Activated naive CD4-positive, alpha-beta T cell treated with anti-CD3 and anti-CD28 coated beads, Interleukin-2, amount 50 U/mL, for 72 hours (primary cell): ENCODE data around the gene TMEM17. TPM values are rescaled to one million over a fixed set of nuclear protein-coding genes. Genes with fewer than 3 reads are reported as not detected.

Source experiments
- ATAC-seq, 2 donors: fragments of 150-1000 bp; cut with Tn5 transposase; 2 replicates each; pipeline ENCODE4 v1.10.0; 2021; ENCODE audit warnings: mild to moderate bottlenecking in 2 of 2, moderate library complexity in 2 of 2
- DNase-seq, 2 donors: peaks; one replicate each; pipeline ENCODE4 v3.0.0; 2021 to 2022; ENCODE audit warnings: low spot score in 2 of 2
- H3K27ac Mint-ChIP-seq, 2 donors: one replicate each; pipeline ENCODE4 v1.8.0; 2022; ENCODE audit warnings: mild to moderate bottlenecking in 2 of 2, mixed read lengths in 2 of 2
- H3K36me3 Mint-ChIP-seq, 2 donors: one replicate each; pipeline ENCODE4 v1.8.0; 2022; ENCODE audit warnings: mixed read lengths in 2 of 2
- H3K9me3 Mint-ChIP-seq, 2 donors: one replicate each; pipeline ENCODE4 v1.8.0; 2022; ENCODE audit warnings: mixed read lengths in 2 of 2
- total RNA-seq, 2 donors: library from RNA; stranded (reverse); gene quantifications; one replicate each; pipeline ENCODE4 v1.2.3, GENCODE V29; 2022

TMEM17 gene
- total RNA-seq, 2 donors from 2014 or later = not detected

DNA sequence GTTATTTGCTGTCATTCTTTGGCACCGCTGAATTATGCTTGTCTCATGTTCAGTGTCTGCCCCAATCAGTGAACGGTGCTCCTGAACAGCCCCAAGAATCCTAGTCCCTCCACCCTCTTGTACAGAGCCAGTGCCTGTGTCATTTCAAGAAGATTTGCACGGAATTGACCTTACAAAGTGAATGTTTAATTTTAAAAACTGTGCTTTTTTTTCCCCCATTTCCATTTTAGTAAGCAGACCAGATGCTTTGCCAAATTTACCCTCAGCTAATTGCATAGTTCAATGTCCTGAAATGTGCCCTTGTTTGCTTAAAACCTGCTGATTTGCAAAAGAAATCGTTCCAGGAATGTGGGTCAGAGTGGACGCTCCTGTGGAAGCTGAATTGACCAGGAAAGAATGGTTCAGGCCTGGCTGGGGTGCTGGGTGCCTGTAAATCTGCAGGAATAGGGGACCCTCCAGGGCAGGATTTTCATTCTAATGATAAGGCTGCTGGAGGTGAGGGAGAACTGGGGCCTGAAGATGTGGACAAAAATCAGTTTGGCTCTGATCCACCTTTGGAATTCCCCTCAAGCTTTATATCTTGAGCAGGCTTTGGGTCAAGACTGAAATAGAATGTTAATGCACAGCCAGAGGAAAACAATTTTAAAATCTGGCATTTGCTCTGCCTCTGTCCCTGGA is 20.1 kb downstream of the TMEM17 start:
- no peaks in the 10 kb centered on the region for H3K9me3 Mint-ChIP-seq
- no peak for DNase-seq
- H3K36me3 Mint-ChIP-seq = no peaks in the 10 kb centered on the region
- no peak overlapping the region for H3K27ac Mint-ChIP-seq
- ATAC-seq = no peak

DNA sequence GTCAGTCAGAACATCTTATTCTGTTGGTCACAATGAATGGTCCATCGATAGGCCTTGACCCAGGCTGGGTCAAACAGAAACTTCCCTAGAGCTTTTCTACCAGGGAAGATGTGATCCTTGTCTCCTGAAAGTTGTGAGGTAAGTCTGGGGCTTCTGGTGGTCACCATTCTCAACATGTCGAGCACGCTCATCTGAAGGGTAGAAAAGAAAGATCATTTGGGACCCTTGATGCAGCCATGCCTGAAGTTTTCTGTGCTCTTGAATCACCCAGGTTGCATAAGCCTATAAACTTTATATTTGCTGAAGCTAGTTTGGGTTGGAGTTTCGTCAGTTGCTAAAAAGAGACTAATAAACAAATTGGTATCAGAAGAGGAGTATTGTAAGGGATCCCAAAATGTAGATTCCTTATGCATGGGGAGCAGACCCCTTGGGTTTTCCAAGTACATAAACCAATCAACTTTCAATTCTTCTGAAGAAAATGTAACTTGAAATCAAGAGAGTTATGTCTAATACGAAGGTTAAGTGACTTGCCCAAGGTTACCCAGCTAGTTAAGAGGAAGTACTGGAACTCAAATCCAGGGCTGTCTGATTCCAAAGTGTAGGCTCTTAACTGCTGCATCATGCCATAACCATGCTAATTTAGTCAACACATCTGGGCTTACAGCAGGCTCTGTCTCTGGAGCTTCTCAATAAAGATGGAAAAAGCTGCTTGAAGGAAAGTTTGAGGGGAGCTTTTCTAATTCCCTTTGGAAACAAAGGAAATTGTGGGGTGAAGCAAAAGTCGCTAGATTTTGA is 23.2 kb downstream of the TMEM17 start:
- Mint-ChIP-seq H3K36me3 (no peaks in the 10 kb centered on the region), H3K9me3 (no peaks in the 10 kb centered on the region)

DNA sequence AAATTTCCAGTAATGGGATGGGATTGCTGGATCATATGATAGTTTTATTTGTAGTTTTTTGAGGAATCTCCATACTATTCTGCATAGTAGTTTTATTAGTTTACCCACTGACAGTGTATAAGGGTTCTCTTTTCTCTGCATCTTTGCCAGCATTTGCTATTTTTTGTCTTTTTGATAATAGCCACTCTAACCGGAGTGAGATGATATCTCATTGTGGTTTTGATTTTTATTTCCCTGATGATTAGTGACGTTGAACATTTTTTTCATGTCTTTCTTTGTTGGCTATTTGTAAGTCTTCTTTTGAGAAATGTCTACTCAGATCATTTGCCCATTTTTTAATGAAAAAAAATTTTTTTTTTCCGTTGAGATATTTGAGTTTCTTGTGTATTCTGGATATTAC is 26.1 kb downstream of the TMEM17 start:
- H3K27ac Mint-ChIP-seq = no peak overlapping the region

More for the DNA sequence above, 23.2 kb downstream of the TMEM17 start:
- ATAC-seq (no peak), DNase-seq (no peak)
- no peak overlapping the region for H3K27ac Mint-ChIP-seq

DNA sequence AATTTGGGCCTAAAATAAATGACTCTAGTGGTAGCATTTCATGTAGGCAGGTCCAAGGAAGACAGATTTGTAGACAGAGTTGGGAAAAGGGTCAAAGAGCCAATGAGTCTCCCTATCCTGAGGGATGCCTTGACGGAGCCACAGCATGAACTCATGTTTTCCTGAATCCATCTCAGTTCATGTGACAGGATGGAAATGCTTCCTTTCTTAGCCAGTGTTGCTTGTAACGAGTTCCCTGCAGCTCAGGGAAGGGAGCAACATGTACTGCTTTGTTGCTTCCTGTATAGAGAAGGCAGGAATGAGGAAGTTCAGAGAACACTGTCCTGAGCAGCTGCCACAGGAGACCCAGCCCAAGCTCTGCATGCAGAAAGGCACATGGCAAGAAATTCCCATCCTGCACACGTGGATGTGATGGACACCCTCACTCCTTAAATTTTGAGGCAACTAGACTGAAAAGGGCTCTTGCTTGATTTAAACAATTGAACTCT is 27.9 kb downstream of the TMEM17 start:
- Mint-ChIP-seq H3K36me3 (no peaks in the 10 kb centered on the region), H3K27ac (no peak overlapping the region), H3K9me3 (no peaks in the 10 kb centered on the region)
- DNase-seq (no peak), ATAC-seq (no peak)

More for the DNA sequence above, 26.1 kb downstream of the TMEM17 start:
- DNase-seq = no peak
- no peak for ATAC-seq
- Mint-ChIP-seq H3K9me3 (no peaks in the 10 kb centered on the region), H3K36me3 (no peaks in the 10 kb centered on the region)

DNA sequence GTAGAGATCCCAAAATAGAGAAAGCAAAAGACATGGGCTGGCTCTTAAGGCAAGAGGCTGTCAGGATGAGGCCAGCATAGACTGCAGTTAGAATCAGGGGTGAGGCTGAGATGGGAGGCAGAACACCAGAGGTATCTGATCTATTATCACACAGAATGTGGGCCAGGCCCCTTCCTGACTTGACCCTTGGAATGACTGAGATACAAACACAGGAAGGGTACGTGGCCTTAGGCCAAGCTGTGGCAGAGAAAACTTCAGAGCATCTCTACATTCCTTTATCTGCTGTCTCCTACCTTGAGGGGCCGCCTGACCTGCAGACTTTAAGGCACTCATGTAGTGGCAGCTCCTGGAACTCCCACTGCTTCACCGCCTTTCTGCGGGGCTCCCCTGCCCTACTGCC is 28.4 kb downstream of the TMEM17 start:
- no peak for DNase-seq
- ATAC-seq = no peak
- no peak overlapping the region for H3K27ac Mint-ChIP-seq
- no peaks in the 10 kb centered on the region for H3K36me3 Mint-ChIP-seq
- H3K9me3 Mint-ChIP-seq = no peaks in the 10 kb centered on the region

DNA sequence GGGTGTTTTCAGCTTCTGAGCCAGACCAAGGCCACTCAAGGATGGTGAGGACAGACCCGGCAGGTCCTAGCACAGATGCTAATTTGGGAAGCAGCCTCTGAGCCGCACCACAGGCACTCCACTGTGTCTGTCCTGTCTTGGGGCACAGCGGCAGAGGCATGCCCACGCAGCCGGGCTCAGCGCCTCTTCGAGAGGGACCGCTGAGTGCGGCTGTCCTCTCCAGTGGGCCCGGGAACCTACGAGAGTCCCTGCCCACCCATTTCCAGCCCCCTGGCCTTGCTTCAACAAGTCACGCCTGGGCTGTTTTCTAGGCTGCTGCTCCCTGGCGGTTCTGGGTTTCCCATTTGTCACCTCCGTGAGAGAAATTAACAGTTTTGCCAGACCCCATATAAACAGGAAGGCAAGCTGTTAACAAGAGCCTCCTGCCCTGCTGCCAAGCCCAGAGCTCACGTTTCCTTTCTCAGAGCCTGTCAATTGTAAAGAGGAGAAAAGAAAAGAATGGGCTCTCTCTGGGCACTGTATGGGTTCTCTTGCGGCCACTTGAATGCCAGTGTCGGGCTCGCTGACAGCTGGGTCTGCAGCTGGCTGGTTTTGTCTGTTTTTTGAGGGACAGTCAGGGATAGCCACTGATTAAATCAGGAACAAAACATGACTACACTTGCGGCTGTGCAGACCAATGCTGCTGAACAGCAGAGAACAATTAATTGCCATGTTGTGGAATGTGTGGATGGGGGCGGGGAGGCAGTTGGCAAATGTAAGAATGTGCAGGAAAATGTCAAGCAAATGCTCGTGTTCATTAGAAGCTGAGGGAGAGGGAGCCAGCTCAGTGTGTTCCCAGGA is 30.6 kb downstream of the TMEM17 start:
- H3K9me3 Mint-ChIP-seq = no peaks in the 10 kb centered on the region
- DNase-seq = no peak
- H3K27ac Mint-ChIP-seq = peak overlapping the region in 1 of 2 donors; percentile 46
- ATAC-seq = no peak
- H3K36me3 Mint-ChIP-seq = no peaks in the 10 kb centered on the region

DNA sequence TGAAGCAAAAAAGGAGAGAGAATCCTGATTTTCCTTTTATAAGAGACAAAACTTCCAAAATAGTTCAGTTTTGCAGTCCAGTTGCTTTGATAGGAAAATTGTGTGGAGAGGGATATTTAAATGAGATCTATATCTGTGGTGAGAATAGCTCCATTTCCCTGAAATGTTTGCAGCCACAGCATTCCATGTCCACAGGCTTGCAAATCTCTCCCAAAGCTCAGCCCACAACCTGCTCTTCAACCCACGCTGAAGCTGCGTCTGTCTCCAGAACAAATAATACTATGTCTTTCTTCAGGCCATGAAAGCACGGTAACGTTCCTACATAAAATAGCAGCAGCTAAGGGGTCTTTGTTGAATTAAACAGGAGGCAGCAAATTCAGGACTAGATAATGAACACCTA is 31.8 kb downstream of the TMEM17 start:
- Mint-ChIP-seq H3K9me3 (no peaks in the 10 kb centered on the region), H3K27ac (no peak overlapping the region), H3K36me3 (no peaks in the 10 kb centered on the region)
- no peak for DNase-seq
- ATAC-seq = no peak

DNA sequence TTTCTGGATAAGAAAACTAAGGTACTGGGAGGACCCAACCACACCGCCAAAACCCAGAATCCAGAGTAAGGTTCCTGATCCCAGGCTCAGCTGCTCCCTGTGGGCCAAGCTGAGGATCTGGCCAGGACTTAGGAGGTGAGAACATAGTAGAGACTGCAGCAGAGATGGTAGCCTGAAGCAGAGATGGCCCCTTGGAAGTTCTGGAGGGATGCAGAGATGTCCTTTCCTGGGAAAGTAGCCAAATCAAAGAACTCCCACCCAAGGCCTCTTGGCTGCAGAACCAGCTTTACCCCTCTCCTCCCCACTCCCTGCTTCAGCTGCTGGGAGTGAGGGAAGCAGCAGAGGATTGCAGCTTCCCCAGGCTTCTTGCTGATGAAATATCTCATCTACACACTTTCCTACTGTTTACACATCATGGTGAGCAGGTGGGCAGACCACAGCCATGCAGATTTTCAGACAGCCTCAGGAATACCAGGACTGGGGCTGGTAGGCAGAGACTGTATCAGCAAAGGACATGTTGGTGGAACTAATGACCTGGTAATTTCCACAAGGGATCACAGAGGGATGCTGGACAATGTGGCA is 32.7 kb downstream of the TMEM17 start:
- ATAC-seq (no peak), DNase-seq (no peak)
- Mint-ChIP-seq H3K9me3 (no peaks in the 10 kb centered on the region), H3K27ac (no peak overlapping the region), H3K36me3 (no peaks in the 10 kb centered on the region)

DNA sequence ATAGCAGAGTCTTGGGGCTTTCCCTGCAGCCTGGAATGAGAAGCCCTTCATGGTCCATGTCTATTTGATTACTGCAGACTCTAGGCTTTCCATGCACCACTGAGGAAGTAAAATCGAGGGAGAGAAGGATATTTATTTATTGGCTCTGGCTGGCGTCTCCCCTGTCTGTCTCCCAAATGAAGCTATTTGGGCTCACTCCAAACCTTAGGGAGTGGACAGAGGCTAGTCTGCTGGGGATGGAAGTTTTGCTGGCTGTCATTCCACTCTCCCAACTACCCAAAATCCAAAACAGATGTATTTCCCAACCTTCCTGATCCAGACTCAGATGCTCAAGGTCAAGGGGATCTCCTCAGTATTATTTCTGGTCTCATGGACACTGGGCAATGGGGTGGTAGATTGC is 33.7 kb downstream of the TMEM17 start:
- Mint-ChIP-seq H3K27ac (no peak overlapping the region), H3K36me3 (no peaks in the 10 kb centered on the region), H3K9me3 (no peaks in the 10 kb centered on the region)
- DNase-seq (no peak), ATAC-seq (no peak)

DNA sequence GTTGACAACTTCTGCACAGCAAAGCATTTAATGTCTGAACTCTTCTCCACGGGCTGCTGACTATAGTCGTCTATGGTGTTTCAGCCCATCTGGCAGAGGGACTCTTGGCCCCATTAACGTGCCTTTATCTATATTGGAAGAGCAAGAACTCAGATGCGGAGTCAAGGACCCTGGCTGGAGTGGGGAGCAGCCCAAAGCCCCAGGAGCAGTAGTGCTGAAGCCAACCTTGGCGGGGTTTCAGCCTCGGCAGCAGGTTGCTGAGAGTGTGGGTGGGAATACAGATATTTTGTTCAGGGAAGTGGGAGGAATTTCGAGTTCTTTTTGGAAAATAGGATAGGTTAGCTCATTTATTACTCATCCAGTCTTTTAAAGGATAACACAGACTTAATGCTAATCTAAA is 34.2 kb downstream of the TMEM17 start:
- no peak overlapping the region for H3K27ac Mint-ChIP-seq
- no peaks in the 10 kb centered on the region for H3K36me3 Mint-ChIP-seq
- ATAC-seq = no peak
- no peak for DNase-seq
- no peaks in the 10 kb centered on the region for H3K9me3 Mint-ChIP-seq

DNA sequence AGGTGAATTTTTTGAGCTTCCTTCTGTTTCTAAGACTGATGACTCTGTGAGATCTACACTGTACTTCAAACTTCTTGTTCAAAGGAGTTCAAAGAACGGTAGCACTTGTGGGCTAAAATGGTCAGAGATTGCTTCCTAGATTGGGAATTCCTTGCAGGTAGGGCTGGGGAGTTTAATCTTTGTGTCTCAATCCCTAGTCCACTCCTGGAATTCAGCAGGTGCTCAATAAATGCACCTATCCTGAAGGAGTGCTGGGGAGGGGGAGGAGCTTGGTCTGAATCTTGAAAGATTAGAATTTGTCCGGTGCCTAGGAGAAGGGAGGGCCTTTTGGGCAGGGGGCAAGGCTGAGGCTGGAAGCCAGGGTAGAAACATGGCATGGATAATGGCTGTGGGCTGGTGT is 34.6 kb downstream of the TMEM17 start:
- DNase-seq = no peak
- Mint-ChIP-seq H3K27ac (no peak overlapping the region), H3K36me3 (no peaks in the 10 kb centered on the region), H3K9me3 (no peaks in the 10 kb centered on the region)
- ATAC-seq = no peak

DNA sequence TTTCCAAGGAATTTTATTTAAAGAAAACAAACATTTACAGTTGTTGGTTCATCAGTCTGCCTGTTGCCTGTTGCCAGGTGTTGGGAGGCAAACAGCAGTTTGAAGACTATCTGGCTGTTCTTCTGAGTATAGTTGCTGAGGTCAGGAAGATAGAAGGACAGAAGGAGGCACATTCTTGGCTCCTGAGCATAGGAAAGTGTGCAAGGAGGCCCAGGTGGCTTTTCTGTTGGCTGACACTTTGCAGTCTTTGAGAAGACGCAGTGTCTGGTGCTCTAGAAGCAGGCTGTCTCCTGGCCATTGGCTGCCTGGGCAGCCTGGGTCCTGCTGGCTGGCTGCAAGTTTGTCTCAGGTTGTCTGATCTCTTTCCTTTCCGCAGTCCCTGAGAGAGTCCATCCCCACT is 36.4 kb downstream of the TMEM17 start:
- H3K27ac Mint-ChIP-seq = no peak overlapping the region
- ATAC-seq (no peak), DNase-seq (no peak)
- no peaks in the 10 kb centered on the region for H3K36me3 Mint-ChIP-seq
- H3K9me3 Mint-ChIP-seq = no peaks in the 10 kb centered on the region

DNA sequence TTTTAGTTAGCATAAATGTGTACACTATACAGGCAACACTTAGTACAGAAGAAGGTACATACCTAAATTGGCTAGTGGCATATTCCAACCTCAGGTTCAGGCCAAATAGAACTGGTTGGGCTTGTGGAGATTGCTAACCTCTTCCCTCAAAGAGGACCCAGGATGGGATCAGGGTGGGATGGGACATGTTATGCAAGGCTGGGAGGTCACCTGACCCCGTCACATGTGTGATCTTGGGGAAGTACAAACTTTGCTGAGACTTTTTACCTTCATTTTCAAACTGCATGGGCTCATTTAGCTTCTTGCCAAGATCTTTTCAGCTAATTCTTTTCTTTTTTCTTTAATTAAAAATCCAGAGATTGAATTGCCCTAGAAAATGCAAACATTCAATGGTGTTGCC is 36.9 kb downstream of the TMEM17 start:
- Mint-ChIP-seq H3K27ac (no peak overlapping the region), H3K9me3 (no peaks in the 10 kb centered on the region), H3K36me3 (no peaks in the 10 kb centered on the region)
- DNase-seq = no peak
- ATAC-seq = no peak

DNA sequence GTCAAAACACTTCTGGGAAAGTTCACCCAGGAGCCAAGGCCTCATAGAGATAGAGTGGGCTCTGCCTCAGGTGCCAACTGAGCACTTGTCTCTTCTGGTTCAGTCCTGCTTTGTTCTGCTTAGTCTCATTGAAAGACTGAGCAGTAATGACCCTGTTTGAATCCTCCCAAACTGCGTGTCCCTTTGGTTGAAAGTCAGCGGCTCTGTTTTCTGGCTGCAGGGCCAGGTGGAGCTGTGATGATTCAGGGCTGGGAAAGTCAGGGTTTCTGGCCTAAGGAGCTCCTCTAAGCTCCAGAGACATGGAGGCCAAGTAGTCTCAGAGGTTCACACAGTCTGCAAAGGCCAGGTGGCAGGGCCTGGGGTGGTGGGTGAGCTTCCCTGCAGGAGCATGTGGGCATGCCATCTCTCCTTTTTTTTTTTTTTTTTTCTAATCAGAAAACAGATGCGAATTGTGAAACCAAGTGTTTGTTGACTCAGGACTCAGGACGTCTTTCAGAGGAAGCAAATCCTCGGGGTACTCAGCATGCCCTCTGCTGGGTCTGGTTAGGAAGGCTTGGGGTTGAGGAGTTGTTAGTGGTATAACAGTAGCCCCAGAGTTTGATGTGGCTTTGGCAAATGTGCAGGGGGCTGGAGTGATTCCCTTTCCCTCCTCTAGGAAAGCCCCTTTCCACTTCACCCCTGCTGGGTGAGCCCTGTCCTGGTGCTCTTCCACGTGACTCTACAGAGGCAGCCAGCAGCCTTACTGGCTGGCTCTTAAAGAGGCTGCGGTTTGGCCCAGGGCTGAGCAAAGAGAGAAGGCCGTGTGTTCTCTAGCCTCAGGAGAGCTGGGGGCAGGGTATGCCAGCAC is 38.3 kb downstream of the TMEM17 start:
- no peak for DNase-seq
- no peak overlapping the region for H3K27ac Mint-ChIP-seq
- H3K9me3 Mint-ChIP-seq = no peaks in the 10 kb centered on the region
- ATAC-seq = no peak
- H3K36me3 Mint-ChIP-seq = no peaks in the 10 kb centered on the region

DNA sequence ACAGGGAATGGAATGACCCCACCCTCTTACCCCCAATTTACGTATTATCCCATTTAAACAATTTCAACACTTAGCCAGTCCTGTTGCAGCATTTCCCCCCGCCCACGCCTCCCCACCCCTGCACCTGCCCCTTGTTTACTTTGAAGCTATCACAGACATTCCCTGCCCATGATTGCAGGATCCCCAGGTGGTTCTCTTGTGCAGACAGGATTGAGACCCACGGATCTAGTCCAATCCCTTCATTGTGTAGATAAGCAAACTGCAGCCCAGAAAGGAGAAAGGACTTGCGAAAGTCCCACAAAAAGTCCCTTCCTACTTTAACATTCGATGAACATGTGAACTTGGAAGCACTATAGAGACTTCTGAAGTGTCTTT is 38.9 kb downstream of the TMEM17 start:
- Mint-ChIP-seq H3K36me3 (no peaks in the 10 kb centered on the region), H3K27ac (no peak overlapping the region)
- ATAC-seq = no peak

DNA sequence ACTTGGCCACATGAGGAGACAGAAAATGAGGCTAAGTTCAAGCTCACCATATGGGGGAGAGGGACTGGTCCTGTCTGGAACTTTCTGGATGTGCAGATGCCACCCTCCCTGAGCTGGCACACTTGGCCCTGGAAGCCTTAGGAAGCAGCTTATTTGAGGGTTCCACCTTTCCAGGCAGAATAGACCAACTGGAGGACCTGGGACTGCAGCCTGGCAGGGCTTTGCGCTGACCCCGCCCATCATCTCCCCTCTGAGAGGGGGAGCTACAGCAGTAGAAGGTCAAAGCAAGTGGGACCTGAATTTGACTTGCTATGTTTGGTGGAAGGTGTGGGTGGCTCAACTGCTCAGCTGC is 39.5 kb downstream of the TMEM17 start:
- Mint-ChIP-seq H3K36me3 (no peaks in the 10 kb centered on the region), H3K9me3 (no peaks in the 10 kb centered on the region), H3K27ac (no peak overlapping the region)
- DNase-seq (no peak), ATAC-seq (no peak)

More for the DNA sequence above, 38.9 kb downstream of the TMEM17 start:
- no peaks in the 10 kb centered on the region for H3K9me3 Mint-ChIP-seq
- no peak for DNase-seq
